ENCODE data around the gene RFX2. TPM values are rescaled to one million over a fixed set of nuclear protein-coding genes. Genes with fewer than 3 reads are reported as not detected.
A peak's percentile ranks its signal among the peaks of the same experiment; 100 is the strongest.

The RFX2 gene
- 4.5 and 6.5 TPM in 2 replicates for total RNA-seq

GRCh38 chr19:6110360-6110977 lies at the start of gene RFX2:
TSS of gene RFX2 (minus strand) at chr19:6110500. CDS start at chr19:6047496, 63,004 bp downstream.
- no peak for TF ChIP-seq CTCF (IDR thresholded peaks at IDR 0.05; ENCODE audit: insufficient read depth, low read length, poor library complexity, severe bottlenecking)
- DNase-seq (ENCODE audit: low read depth) = peak; percentile 82
- H3K4me3 ChIP-seq (ENCODE audit: low read depth, low read length) = peak within 1 kb of the TSS; percentile 52
- no peaks in the 10 kb centered on the region for H3K27me3 ChIP-seq (ENCODE audit: control insufficient read depth, insufficient read depth, low read length)
- H3K36me3 ChIP-seq (ENCODE audit: control insufficient read depth, insufficient read depth, low read length) = no peaks in the 10 kb centered on the region

GRCh38 chr19:6156033-6156432 lies 45.7 kb upstream of the RFX2 start:
- Histone ChIP-seq H3K27me3 (ENCODE audit: control insufficient read depth, insufficient read depth, low read length) (no peaks in the 10 kb centered on the region), H3K36me3 (ENCODE audit: control insufficient read depth, insufficient read depth, low read length) (no peaks in the 10 kb centered on the region), H3K4me3 (ENCODE audit: low read depth, low read length) (no peak overlapping the region)
- TF ChIP-seq CTCF (IDR thresholded peaks at IDR 0.05; ENCODE audit: insufficient read depth, low read length, poor library complexity, severe bottlenecking) = no peak
- no peak for DNase-seq (ENCODE audit: low read depth)

GRCh38 chr19:6150289-6150688 lies 40.0 kb upstream of the RFX2 start:
- no peak for DNase-seq (ENCODE audit: low read depth)
- no peaks in the 10 kb centered on the region for H3K36me3 ChIP-seq (ENCODE audit: control insufficient read depth, insufficient read depth, low read length)
- H3K27me3 ChIP-seq (ENCODE audit: control insufficient read depth, insufficient read depth, low read length) = no peaks in the 10 kb centered on the region
- no peak for TF ChIP-seq CTCF (IDR thresholded peaks at IDR 0.05; ENCODE audit: insufficient read depth, low read length, poor library complexity, severe bottlenecking)
- no peak overlapping the region for H3K4me3 ChIP-seq (ENCODE audit: low read depth, low read length)

GRCh38 chr19:6141217-6141616 lies 30.9 kb upstream of the RFX2 start:
- Histone ChIP-seq H3K27me3 (ENCODE audit: control insufficient read depth, insufficient read depth, low read length) (no peaks in the 10 kb centered on the region), H3K4me3 (ENCODE audit: low read depth, low read length) (no peak overlapping the region), H3K36me3 (ENCODE audit: control insufficient read depth, insufficient read depth, low read length) (no peaks in the 10 kb centered on the region)
- no peak for DNase-seq (ENCODE audit: low read depth)
- no peak for TF ChIP-seq CTCF (IDR thresholded peaks at IDR 0.05; ENCODE audit: insufficient read depth, low read length, poor library complexity, severe bottlenecking)

- H3K36me3 ChIP-seq (ENCODE audit: control insufficient read depth, insufficient read depth, low read length) = no peaks in the 10 kb centered on the region
- H3K27me3 ChIP-seq (ENCODE audit: control insufficient read depth, insufficient read depth, low read length) = no peaks in the 10 kb centered on the region
- no peak overlapping the region for H3K4me3 ChIP-seq (ENCODE audit: low read depth, low read length)
- TF ChIP-seq CTCF (IDR thresholded peaks at IDR 0.05; ENCODE audit: insufficient read depth, low read length, poor library complexity, severe bottlenecking) = no peak
- no peak for DNase-seq (ENCODE audit: low read depth)
Measured at GRCh38 chr19:6138511-6138910, 28.2 kb upstream of the RFX2 start.

GRCh38 chr19:6138066-6138465 lies 27.8 kb upstream of the RFX2 start:
- H3K36me3 ChIP-seq (ENCODE audit: control insufficient read depth, insufficient read depth, low read length) = no peaks in the 10 kb centered on the region
- H3K27me3 ChIP-seq (ENCODE audit: control insufficient read depth, insufficient read depth, low read length) = no peaks in the 10 kb centered on the region
- no peak for TF ChIP-seq CTCF (IDR thresholded peaks at IDR 0.05; ENCODE audit: insufficient read depth, low read length, poor library complexity, severe bottlenecking)
- no peak for DNase-seq (ENCODE audit: low read depth)
- H3K4me3 ChIP-seq (ENCODE audit: low read depth, low read length) = no peak overlapping the region

Data from kidney epithelial cell (primary cell).